Skeletal muscle tissue (tissue), 4 donors: ENCODE measurements around the gene VAMP5. TPM values are rescaled to one million over a fixed set of nuclear protein-coding genes. Genes with fewer than 3 reads are reported as not detected.
"Not testable (repeated sequence)": the region's sequence is repeated elsewhere in the genome, so short reads cannot be mapped to it uniquely, and the experiment has no call there.

Experiments used
- H3K27ac ChIP-seq: one replicate; pipeline ENCODE4 v1.7.0; 2013; ENCODE audit warnings: mild to moderate bottlenecking, low read depth, low read length, inconsistent platforms
- H3K27me3 ChIP-seq, 3 donors: one replicate each; pipeline ENCODE4 v1.7.0; 2013; ENCODE audit warnings: low read length in 3 of 3; ENCODE audit not compliant: control insufficient read depth in 3 of 3, insufficient read depth in 3 of 3
- H3K36me3 ChIP-seq, 3 donors: one replicate each; pipeline ENCODE4 v1.7.0; 2013; ENCODE audit warnings: low read length in 3 of 3; ENCODE audit not compliant: control insufficient read depth in 3 of 3, insufficient read depth in 3 of 3
- H3K4me1 ChIP-seq, 3 donors: one replicate each; pipeline ENCODE4 v1.7.0; 2013; ENCODE audit warnings: low read length in 3 of 3, mild to moderate bottlenecking in 3 of 3; ENCODE audit not compliant: control insufficient read depth in 3 of 3, insufficient read depth in 3 of 3
- H3K4me3 ChIP-seq, 3 donors: one replicate each; pipeline ENCODE4 v1.7.0; 2013; ENCODE audit warnings: low read length in 3 of 3
- H3K9ac ChIP-seq, 3 donors: one replicate each; pipeline ENCODE4 v1.7.0; 2013; ENCODE audit warnings: low read length in 3 of 3, mild to moderate bottlenecking in 3 of 3, moderate library complexity in 2 of 3, low read depth in 1 of 3
- H3K9me3 ChIP-seq, 3 donors: one replicate each; pipeline ENCODE4 v1.7.0; 2013; ENCODE audit warnings: low read length in 3 of 3; ENCODE audit not compliant: control insufficient read depth in 3 of 3
- total RNA-seq: library from RNA; depleted of rRNA; stranded (reverse); fragments of >200 nt; gene quantifications from one replicate; pipeline ENCODE4 v1.2.3, GENCODE V29; 2014
- donor health status: Osteomylitis.

The VAMP5 gene
- total RNA-seq, 1 donor from 2014 or later, result 17.7 TPM

DNA sequence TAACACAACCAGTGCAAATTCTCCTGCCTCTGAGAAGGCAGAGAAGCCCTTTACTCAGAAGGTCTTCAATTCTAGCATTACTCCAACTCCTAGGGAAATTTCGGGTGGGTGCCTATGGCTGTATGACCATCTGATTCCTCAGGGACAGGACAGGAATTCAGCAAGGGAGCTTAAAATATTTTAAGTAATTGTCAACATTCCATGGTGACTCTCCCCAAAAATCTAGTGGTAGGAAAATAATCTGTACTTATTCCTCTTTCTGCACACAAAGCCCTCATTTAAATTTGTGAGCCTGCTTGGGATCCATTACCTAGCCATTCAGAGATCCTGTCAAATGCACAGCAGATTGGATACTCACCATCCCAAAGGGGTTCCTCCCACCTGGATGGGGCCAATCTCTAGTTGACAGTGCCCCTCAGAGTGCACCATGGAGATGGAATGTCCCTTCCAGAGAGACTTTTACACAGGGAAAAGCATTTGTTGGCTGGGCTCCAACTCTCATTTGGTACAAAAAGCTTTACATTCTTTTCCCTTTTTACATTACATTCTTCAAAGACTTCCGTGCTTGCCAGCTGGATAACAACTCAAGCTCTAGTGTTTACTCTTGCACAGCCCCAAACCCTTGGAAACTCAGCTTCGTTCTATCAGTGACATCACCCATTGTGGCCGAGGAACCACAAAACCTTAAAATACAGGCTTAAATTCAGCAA lies 21.3 kb downstream of the VAMP5 start:
- Histone ChIP-seq H3K27me3 (no peaks in the 10 kb centered on the region), H3K36me3 (peaks cover 8 to 22% (median 21%) of the 10 kb centered on the region in 3 donors), H3K9me3 (no peaks in the 10 kb centered on the region), H3K4me1 (peaks cover 77 to 84% (median 79%) of the 10 kb centered on the region in 3 donors), H3K4me3 (peak overlapping the region; percentile 3 to 60 (median 11)), H3K27ac (peak overlapping the region; percentile 88), H3K9ac (peak overlapping the region; percentile 26 to 63 (median 52))

DNA sequence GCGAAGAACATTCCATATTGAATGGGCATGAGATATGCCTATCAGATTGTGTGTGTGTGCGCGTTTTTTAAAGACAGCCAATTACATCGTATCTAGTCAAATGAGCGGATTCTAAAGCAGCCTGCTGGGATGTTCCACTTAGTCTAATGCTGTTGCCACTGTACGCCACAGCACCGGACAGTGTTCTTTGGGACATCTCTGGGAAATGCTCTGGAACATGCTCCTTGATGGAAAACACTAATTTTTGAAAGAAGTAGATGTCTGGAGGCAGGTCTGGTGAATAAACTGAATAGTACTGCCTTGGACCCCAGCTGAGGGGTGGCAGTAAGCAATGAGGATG lies 21.9 kb downstream of the VAMP5 start:
- peak overlapping the region; percentile 11 to 49 (median 22) for H3K4me3 ChIP-seq
- H3K27ac ChIP-seq, result peak overlapping the region; percentile 88
- H3K4me1 ChIP-seq, result peaks cover 76 to 83% (median 76%) of the 10 kb centered on the region in 3 donors
- peak overlapping the region; percentile 26 to 59 (median 27) for H3K9ac ChIP-seq
- H3K9me3 ChIP-seq, result no peaks in the 10 kb centered on the region
- no peaks in the 10 kb centered on the region for H3K27me3 ChIP-seq
- peaks cover 3 to 19% (median 16%) of the 10 kb centered on the region in 3 donors for H3K36me3 ChIP-seq

DNA sequence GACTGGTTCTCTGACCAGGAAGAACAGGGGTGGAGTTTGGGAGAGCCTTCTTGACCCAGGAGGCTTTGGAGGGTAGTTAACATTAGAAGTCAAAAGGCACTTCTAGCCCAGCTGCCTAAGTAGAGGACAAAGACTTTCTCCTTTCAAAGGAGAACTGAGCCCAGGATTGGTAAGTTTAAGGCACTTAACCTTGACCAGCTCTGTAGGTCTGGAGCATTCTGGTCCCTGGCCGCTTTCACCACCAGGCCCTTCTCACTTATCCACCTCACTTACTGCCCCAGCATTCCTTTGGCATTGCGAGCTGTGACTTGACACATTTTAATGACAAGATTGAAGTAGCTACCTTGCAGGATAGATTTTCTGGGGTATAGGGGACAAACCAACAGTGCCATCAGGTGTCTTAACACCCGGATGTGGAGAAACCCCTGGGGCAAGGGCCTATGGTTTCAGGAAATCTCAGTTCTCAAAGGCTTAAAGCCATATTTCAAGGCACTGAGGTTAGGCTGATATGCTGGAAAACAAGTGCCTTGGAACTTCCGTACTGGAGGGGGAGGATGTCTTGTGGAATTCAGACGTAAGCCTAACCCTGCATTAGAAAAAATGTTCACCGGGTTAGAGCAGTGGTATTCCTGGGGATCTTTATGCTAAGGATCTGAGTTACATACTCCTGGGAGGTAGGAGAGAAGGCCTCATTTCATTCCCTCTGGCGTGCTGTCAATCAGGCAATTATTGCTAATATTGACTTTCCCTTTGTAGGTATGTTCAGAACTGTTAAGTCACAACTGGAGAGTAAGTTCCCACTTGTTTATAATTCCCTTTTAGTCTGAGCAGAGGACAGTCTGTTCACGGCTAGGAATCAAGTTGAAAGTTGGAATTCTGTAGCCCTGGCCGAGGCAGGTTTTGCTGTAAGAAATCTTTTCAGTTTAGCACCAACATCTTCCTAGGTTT lies 23.3 kb downstream of the VAMP5 start:
- no peak overlapping the region for H3K4me3 ChIP-seq
- H3K9ac ChIP-seq, result peak overlapping the region in 2 of 3 donors; percentile 48 to 69
- peaks cover 69 to 84% (median 69%) of the 10 kb centered on the region in 3 donors for H3K4me1 ChIP-seq

DNA sequence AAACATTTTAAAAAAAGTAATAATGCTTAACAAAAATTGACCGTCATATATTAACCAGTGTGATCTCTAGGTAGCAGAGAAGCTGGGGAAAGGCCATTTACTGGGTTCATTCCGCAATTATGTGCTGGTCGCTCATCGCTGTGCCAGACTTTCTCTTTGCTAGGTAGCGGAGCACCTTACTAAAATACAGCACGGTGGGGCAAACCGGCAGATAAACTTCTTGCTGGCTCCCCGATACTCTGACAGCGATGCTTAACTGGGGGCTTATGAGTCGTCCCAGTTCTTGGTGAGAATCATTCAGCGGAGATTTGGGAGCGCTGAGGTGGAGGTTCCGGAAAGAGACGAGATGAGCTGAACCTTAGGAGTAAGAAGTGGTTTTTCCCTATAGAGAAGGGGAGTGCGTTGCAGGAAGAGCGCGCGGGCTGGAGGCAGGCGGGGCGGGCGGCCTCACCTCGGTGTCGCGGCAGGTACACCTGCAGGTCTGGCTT lies 27.0 kb downstream of the VAMP5 start:
- H3K4me1 ChIP-seq, result peaks cover 45 to 72% (median 50%) of the 10 kb centered on the region in 3 donors
- peak overlapping the region; percentile 90 to 97 (median 90) for H3K9ac ChIP-seq
- H3K27ac ChIP-seq, result peak overlapping the region; percentile 85
- H3K36me3 ChIP-seq, result peaks cover 3 to 11% (median 10%) of the 10 kb centered on the region in 3 donors
- H3K4me3 ChIP-seq, result peak overlapping the region; percentile 89 to 94 (median 90)
- no peaks in the 10 kb centered on the region for H3K9me3 ChIP-seq
- H3K27me3 ChIP-seq, result no peaks in the 10 kb centered on the region

More for the DNA sequence above, 23.3 kb downstream of the VAMP5 start:
- Histone ChIP-seq H3K27me3 (no peaks in the 10 kb centered on the region), H3K36me3 (peaks cover 3 to 14% (median 13%) of the 10 kb centered on the region in 3 donors), H3K27ac (peak overlapping the region; percentile 88), H3K9me3 (no peaks in the 10 kb centered on the region)

GRCh38 chr2:85611705-85612587 lies 27.7 kb downstream of the VAMP5 start, which contains the start of gene C2orf68:
TSS of gene C2orf68 (minus strand) at chr2:85612066. CDS start at chr2:85611984, 82 bp downstream.
- Histone ChIP-seq H3K4me3 (peak within 1 kb of the TSS; percentile 89 to 94 (median 90)), H3K4me1 (peaks cover 42 to 69% (median 45%) of the 10 kb centered on the region in 3 donors), H3K27me3 (no peaks in the 10 kb centered on the region), H3K9ac (peak within 1 kb of the TSS; percentile 90 to 97 (median 90)), H3K36me3 (peaks cover 3 to 10% (median 10%) of the 10 kb centered on the region in 3 donors), H3K9me3 (no peaks in the 10 kb centered on the region), H3K27ac (peak within 1 kb of the TSS; percentile 85)

- Histone ChIP-seq H3K36me3 (peaks cover 5 to 8% (median 6%) of the 10 kb centered on the region in 3 donors), H3K9me3 (no peaks in the 10 kb centered on the region), H3K4me3 (no peak overlapping the region), H3K27me3 (no peaks in the 10 kb centered on the region), H3K9ac (peak overlapping the region in 1 of 3 donors; percentile 40), H3K4me1 (peaks cover 30 to 58% (median 35%) of the 10 kb centered on the region in 3 donors), H3K27ac (peak overlapping the region; percentile 3)
Measured at GRCh38 chr2:85613717-85614515, 29.7 kb downstream of the VAMP5 start.

DNA sequence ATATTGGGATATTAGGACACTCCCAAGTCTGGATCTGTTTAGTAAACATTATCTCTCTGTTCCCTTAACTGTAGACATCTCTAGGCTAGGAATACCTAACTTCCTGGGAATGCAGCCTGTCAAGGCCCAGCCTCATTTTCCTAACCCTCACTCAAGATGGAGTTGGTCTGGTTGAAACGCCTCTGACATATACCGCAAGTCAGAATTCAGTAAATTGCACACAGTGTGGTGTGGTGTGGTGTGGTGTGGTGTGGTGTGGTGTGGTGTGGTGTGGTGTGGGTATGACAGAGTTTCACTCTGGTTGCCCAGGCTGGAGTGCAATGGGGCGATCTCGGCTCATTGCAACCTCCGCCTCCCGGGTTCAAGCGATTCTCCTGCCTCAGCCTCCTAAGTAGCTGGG lies 30.5 kb downstream of the VAMP5 start:
- H3K36me3 ChIP-seq, result peaks cover 7 to 12% (median 11%) of the 10 kb centered on the region in 3 donors
- not testable (repeated sequence) for H3K4me3 ChIP-seq, H3K27ac ChIP-seq, H3K9me3 ChIP-seq, H3K27me3 ChIP-seq, H3K9ac ChIP-seq
- H3K4me1 ChIP-seq, result peaks cover 24 to 50% (median 27%) of the 10 kb centered on the region in 3 donors

DNA sequence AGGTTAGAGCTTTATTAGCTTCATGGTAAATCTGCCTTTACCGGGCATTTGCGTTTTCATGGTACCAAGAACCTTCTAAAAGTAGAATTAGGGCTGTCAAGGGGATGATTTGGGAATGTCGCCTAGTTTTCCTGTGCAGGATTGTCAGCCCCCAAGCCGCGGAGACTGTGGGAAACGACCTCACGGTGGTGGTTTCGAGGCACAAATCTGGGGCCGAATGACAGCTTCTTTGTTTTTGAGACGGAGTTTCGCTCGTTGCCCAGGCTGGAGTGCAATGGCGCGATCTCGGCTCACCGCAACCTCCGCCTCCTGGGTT lies 31.1 kb downstream of the VAMP5 start:
- peaks cover 5 to 12% (median 10%) of the 10 kb centered on the region in 3 donors for H3K36me3 ChIP-seq
- peak overlapping the region; percentile 92 for H3K27ac ChIP-seq
- peak overlapping the region in 1 of 3 donors; percentile 88 for H3K4me3 ChIP-seq
- peaks cover 19 to 45% (median 24%) of the 10 kb centered on the region in 3 donors for H3K4me1 ChIP-seq
- H3K27me3 ChIP-seq, result no peaks in the 10 kb centered on the region
- H3K9ac ChIP-seq, result peak overlapping the region in 1 of 3 donors; percentile 50
- no peaks in the 10 kb centered on the region for H3K9me3 ChIP-seq
